Measurements from ENCODE around the gene NEU4.
"Not testable (repeated sequence)": the region's sequence is repeated elsewhere in the genome, so short reads cannot be mapped to it uniquely, and the experiment has no call there.

NEU4 gene

DNA sequence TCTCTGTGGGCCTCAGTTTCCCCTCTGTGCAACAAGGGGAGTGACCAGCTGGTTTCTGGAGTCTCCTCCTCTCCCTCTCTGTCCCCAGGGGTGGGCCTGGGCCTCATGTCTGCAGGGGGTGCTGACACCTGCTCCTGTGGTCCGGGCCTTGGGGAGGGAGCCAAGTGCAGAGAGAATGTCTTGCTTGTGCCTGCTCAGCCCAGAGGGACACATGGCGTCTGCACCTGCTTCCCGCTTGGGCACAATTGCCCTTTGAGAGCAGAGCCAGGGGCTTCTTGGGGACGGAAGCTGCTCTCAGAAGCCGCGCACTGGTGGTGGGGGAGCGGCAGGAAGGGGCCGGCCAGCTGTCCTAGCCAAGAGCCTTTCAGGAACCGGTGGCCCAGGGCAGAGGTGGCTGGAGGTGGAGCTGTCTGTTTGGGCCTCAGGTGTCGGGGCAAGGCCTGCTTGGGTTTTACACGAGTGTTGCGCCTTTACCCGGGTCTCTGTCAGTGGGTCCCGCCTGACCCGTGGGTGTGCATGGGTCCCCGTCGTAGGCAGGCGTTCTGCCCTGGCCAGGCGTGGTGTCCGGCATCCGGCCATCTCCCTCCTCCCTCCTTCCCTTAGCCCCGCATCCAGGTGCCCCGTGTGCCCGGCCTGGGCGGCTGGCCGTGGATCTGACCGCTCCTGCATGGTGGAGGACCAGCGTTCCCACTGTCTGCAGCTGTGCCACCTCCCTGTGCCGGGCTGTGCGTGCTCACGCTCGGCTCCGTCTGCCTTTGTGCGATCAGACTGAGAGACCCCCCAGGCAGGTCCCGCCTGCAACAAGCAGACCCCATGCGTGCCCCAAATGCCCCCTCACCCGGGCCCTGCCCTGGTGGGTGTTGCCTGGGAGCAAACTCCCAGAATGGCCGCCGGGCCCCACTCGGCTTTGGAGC is 4.0 kb downstream of the NEU4 start:
- in situ Hi-C loops (cut with HindIII; ENCODE audit: low sequenced_read_pairs), result no loop called here

DNA sequence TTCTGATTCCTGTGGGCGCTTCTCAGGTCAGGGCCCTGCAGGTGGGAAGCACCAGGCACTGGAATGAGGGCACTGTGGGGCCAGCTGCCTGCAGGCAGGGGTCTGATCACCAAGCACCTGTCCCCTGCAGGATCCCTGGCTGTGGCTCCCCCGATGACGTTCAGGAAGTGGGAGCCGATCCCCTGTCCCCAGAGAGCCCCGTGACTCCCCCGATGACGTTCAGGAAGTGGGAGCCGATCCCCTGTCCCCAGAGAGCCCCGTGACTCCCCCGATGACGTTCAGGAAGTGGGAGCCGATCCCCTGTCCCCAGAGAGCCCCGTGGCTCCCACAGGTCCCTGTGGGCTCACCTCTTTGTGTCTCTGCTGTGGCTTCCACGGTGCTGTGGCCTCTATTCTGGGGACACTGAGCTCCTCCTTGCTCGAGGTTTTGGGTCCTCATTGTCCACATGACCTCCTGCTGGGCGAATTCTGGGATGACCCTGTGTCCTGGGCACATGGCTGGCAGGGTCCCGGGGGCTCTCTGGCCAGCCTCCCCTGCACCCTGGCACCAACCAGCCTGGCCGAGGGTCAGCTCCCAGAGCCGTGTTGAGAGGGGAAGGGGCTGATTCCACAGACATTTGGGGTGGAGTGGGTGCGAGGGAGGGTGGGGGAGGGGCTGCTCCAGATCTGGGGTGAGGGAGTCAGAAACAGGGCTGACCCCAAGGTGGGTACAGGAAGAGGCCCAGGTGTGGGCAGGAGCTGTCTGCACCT is 4.8 kb downstream of the NEU4 start:
- in situ Hi-C loops (cut with HindIII; ENCODE audit: low sequenced_read_pairs), result no loop called here

DNA sequence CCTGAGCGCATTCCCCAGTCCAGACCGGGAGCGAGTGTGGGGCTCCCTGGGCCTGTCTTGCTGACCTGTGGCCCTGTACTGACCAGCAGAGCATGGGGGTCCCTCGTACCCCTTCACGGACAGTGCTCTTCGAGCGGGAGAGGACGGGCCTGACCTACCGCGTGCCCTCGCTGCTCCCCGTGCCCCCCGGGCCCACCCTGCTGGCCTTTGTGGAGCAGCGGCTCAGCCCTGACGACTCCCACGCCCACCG is 5.3 kb downstream of the NEU4 start:
- in situ Hi-C loops (cut with HindIII; ENCODE audit: low sequenced_read_pairs), result no loop called here

DNA sequence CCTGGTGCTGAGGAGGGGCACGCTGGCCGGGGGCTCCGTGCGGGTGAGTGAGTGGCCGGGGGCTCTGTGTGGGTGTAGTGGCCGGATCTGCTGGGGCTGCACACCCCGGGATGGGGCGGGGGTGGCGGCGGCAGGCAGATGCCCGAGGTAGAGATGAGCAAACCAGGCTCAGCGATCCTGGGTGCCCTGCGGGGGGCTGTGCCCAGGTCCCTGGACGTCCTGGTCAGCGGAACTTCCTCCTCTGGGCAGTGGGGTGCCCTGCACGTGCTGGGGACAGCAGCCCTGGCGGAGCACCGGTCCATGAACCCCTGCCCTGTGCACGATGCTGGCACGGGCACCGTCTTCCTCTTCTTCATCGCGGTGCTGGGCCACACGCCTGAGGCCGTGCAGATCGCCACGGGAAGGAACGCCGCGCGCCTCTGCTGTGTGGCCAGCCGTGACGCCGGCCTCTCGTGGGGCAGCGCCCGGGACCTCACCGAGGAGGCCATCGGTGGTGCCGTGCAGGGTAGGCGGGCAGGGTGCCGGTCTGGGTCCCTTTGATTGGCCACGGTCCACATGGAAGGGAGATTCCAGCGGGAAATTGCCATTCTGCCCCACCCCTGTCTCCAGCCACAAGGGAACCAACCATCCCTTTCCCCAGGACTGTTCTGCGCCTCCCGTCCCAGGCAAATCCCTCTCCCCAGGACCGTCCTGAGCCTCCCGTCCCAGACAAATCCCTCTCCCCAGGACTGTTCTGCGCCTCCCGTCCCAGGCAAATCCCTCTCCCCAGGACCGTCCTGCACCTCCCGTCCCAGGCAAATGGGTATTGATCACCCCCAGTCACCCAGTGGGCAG is 5.9 kb downstream of the NEU4 start:
- in situ Hi-C loops (cut with HindIII; ENCODE audit: low sequenced_read_pairs), result no loop called here

DNA sequence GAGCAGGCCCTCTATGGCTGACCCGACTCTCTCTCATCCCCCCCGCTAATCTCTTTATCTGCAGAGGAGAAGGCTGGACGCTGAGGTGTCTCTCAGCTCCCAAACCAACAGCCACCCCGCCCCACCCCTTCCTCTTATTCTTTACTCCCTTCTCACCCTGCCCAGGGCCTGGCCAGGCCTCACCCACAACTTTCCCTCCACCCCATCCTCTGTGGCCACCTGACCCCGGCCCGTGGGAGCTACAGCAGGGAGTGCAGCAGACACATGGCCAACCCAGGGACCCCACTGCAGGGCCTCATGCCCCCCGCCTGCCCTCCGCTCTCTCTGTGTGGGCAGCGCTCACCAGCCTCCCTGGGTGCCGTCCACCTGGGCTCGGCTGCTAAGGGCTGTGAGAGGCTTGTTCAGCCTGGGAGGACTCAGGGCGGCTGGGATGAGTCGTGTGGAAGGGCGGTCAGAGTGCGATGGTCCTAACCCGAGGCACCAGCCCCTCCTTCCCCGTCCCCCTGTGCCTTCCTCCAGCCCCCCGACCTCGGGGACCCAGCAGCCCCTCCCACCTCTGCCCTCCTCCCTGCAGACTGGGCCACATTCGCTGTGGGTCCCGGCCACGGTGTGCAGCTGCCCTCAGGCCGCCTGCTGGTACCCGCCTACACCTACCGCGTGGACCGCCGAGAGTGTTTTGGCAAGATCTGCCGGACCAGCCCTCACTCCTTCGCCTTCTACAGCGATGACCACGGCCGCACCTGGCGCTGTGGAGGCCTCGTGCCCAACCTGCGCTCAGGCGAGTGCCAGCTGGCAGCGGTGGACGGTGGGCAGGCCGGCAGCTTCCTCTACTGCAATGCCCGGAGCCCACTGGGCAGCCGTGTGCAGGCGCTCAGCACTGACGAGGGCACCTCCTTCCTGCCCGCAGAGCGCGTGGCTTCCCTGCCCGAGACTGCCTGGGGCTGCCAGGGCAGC is 6.8 kb downstream of the NEU4 start:
- in situ Hi-C loops (cut with HindIII; ENCODE audit: low sequenced_read_pairs), result no loop called here

DNA sequence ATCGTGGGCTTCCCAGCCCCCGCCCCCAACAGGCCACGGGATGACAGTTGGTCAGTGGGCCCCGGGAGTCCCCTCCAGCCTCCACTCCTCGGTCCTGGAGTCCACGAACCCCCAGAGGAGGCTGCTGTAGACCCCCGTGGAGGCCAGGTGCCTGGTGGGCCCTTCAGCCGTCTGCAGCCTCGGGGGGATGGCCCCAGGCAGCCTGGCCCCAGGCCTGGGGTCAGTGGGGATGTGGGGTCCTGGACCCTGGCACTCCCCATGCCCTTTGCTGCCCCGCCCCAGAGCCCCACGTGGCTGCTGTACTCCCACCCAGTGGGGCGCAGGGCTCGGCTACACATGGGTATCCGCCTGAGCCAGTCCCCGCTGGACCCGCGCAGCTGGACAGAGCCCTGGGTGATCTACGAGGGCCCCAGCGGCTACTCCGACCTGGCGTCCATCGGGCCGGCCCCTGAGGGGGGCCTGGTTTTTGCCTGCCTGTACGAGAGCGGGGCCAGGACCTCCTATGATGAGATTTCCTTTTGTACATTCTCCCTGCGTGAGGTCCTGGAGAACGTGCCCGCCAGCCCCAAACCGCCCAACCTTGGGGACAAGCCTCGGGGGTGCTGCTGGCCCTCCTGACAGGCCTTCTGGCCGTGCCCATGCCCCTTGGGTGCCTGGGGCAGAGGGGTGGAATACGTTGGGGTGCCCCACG is 7.6 kb downstream of the NEU4 start:
- in situ Hi-C loops (cut with HindIII; ENCODE audit: low sequenced_read_pairs), result no loop called here

DNA sequence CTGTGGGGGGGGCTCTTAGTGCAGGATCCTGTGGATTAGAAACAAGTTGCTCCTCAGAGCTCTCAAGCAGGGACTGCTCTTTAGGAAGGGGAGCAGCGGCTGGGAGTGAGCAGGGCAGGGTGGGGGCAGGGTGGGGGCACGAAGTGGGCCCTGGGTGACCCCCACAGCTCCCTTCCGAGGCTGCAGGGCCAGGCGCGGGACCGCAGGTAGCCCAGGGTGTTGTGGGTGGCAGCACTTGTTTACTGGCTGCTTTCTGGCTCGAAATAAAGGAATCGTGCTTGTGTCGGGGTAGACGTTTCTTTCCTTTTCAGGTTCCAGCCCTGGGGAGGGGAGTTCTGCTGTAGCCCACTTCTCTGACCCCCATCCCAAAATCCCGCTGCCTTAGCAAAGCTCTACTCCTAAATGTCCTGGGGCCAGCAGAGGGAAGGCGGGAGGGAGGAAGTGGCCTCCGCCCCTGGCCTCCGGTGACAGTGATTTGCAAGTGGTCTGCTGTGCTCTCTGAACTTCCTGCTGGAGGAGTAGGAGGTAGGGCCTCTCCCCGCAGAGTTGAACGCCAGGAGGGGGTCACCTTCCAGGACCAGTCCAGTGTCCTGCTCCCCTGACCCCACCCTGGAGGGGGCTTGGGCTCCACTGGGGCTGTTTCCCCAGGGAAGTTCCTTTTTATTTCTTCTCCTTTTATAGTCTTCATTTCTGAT is 8.3 kb downstream of the NEU4 start:
- in situ Hi-C loops (cut with HindIII; ENCODE audit: low sequenced_read_pairs), result no loop called here

DNA sequence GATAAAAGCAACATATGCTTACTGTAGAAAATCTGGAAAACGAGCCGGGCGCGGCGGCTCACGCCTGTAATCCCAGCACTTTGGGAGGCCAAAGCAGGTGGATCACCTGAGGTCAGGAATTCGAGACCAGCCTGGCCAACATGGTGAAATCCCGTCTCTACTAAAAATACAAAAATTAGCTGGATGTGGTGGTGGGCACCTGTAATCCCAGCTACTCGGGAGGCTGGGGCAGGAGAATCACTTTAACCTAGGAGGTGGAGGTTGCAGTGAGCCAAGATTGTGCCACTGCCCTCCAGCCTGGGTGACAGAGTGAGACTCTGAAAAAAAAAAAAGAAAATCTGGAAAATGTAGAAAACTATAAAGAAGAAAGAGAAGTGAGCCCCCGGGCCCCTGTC is 8.8 kb downstream of the NEU4 start:
- in situ Hi-C loops (cut with HindIII; ENCODE audit: low sequenced_read_pairs), result not testable (repeated sequence)

DNA sequence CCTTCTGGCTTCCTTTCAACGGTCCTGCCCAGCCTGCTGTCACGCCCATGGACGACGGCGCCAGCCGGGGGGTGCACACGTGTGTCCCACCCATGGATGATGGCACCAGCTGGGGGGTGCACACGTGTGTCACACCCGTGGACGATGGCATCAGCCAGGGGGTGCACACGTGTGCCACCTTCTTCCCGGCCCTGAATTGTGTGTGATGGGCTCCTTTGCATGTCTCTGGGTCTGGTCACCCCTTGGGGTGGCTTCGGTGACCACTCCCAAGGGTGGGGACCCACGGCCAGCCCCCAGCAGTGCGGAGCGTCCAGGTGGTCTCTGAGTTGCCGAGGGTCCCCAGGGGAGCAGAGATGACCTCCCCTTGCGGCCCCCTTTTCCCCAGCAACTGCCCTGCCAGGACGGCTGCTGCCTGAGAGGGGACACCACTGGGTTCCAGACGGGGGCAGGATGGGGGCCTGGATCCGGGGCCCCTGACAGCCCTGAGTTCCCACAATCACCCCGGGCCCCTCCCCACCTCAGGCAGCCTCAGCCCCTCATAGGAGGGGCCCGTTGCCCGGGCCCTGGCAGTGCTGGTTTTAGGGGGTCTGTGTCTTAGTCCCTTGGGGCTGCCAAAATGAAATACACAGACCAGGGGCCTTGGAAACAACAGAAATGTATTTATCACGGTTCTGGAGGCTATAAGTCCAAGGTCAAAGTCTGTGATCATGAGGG is 9.4 kb downstream of the NEU4 start:
- in situ Hi-C loops (cut with HindIII; ENCODE audit: low sequenced_read_pairs), result no loop called here

DNA sequence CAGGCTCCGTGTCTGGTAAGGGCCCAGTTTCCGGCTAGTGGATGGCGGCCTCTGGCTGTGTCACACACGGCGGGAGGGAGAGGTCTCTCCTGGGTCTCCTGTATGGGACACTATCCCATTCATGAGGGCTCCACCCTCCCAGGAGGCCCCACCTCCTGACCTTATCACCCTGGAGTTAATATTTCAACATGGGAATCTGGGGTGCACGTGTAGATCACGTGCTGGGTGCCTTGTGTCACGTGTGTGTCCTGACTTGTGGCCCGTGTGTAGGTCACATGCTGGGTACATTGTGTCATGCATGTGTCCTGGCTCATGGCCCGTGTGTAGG is 9.9 kb downstream of the NEU4 start:
- in situ Hi-C loops (cut with HindIII; ENCODE audit: low sequenced_read_pairs), result no loop called here

DNA sequence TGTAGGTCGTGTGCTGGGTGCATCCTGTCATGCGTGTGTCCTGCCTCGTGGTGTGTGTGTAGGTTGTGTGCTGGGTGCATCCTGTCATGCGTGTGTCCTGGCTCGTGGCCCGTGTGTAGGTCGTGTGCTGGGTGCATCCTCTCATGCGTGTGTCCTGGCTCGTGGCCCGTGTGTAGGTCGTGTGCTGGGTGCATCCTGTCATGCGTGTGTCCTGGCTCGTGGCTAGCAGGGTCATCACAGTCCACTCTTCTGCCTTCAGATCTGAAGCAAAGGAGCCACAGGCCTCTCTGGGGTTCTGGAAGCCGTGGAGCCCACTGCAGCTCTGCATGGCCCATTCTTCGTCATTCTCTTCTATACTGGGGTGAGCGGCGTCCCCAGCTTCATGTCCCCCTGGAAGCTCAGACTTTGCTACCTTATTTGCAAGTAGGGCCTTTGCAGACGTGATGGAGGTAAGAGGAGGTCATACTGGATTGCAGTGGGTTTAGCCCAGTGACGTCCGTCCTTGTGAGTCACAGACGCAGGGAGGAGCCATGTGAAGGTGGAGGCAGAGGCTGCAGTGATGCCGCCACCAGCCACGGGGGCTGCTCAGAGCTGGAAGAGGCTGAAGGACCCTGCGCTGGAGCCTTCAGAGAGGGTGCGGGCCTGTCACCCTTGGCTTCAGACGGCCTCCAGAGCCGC is 11.1 kb downstream of the NEU4 start:
- in situ Hi-C loops (cut with HindIII; ENCODE audit: low sequenced_read_pairs), result not testable (repeated sequence)

DNA sequence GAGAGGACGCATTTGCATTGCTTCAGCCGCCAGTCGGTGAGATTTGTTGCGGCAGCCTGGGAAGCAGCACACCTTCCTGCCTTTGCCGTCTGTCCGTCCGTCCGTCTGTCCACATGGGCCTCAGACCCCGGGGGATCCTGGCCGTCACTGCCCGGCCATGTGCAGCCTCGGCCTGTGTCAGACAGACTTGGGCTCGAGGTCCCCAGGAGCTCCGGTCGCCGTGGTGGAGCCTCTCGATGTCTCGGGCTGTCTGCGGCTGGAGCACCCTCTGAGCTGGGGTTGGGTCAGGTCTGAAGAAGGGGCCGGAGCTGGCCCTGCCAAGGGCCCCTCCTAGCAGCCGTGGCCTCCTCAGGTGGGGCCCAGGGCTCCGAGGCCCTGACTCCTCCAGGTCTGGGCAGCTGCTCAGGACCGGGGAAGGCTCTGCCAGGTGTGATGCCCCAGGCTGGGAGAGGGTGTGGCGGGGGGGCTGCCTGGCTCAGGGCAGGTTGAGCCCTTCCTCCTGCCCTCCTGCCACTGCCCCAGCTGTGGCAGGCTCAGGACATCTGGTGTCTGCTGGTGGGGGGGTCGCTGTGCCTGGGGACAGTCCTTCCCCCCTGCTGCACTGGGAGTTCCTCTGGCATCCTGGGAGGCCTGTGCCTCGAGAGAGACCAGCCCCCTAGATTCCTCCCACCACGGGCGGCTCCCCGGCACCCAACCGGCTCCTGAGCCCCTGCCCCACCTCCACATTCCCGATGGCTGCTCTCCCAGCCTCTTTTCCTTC is 11.8 kb downstream of the NEU4 start:
- in situ Hi-C loops (cut with HindIII; ENCODE audit: low sequenced_read_pairs), result no loop called here

DNA sequence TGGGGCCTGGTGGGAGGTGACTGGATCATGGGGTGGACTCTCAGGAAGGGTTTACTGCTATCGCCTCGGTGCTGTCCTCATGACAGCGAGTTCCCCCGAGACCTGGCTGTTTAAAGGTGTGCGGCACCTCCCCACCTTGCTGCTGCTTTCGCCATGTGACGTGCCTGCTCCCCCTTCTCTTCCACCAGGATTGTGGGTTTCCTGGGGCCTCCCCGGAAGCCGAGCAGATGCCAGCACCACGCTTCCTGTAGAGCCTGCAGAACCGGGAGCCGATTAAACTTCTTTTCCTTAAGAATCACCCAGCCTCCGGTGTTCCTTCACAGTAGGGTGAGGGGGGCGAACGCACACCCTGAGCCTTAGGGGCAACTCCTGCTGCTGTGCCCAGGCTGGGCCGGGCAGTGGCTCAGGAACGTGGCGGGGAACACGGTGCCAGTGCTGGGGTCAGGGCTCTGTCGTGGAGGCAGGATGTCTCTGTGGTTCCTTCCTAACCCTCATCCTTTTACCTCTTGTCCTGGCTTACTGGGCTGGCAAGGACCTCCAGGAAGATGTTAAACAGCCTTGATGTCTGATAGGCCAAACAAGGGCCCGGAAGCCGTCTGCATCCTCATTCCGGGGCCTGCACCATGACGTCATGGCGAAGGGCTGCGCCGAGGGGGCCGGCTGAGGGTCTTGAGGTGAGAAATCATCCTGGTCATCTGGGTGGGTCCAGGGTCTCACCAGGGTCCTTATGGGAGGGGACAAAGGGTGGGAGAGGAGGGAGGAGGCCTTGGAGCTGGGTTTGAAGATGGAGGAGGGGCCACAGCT is 12.7 kb downstream of the NEU4 start:
- in situ Hi-C loops (cut with HindIII; ENCODE audit: low sequenced_read_pairs), result no loop called here

DNA sequence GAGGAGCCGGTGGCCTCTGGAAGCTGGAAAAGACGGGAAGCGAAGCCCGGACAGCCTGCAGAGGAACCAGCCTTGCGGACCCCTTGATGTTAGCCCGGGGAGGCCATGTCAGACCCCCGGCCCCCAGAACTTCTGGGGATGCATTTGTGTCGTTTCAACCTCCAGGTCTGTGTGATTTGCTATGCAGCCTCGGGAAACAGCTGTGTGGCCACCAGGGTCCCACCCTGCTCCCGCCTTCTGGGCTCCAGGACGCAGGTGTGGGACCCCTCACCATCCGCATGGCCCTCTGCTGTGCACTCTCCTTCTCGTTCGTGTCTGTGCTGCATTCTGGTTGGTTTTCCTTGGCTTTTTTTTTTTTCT is 13.3 kb downstream of the NEU4 start:
- in situ Hi-C loops (cut with HindIII; ENCODE audit: low sequenced_read_pairs), result no loop called here

DNA sequence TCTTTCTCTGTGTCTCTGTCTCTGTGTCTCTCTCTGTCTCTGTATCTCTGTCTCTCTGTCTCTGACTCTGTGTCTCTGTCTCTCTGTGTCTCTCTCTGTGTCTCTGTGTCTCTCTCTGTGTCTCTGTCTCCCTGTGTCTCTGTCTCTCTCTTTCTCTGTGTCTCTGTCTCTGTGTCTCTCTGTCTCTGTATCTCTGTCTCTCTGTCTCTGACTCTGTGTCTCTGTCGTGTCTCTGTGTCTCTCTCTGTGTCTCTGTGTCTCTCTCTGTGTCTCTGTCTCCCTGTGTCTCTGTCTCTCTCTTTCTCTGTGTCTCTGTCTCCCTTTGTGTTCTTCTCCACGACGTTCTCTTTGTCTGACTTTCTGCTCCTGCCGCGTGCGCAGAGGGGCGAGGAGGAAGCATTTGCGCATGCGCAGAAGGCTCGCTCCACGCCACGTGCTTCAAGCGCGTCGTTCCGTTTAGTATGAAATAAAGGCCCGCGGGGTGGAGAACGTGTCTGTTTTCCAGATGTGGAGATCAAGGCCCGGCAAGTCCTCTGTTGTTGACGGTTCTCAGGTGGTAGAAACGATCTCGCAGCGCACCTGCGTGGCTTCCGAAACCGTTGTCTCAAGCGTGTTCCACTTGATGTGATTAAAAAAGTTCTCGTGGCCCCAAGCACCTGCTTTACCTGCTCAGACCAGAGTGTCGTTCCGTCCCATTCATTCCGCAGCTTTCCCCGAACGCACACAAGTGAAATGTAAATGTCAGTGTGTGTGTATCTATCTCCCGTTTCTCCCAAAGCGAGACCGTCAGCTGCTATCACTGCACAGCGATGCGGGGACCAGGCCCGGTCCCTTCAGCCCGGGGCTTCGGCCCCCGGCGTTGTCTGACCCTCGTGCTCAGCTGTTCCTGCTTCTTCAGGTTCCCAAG is 14.8 kb downstream of the NEU4 start:
- in situ Hi-C loops (cut with HindIII; ENCODE audit: low sequenced_read_pairs), result not testable (repeated sequence)

DNA sequence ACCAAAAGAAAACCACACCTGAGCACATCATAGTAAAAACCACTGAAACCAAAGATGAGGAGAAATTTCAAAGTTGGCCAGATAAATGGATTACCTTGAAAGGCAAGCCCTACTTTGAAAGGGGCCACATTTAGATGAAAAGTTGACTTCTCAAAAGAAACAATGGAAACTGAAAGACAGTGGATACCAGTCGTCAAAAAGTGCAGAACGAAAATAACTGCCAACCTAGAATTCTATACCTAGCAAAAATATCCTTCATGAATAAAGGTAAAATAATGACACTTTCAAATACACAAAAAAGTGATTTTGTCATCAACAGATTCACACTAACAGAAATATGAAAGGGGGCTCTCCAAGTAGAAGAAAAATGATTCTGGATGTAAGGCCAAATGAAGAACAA is 18.4 kb downstream of the NEU4 start:
- in situ Hi-C loops (cut with HindIII; ENCODE audit: low sequenced_read_pairs), result no loop called here

All from DLD1 (cell line).